Activated CD8-positive, alpha-beta T cell treated with anti-CD3 and anti-CD28 coated beads for 36 hours (primary cell): ENCODE measurements around the gene KRTAP4-3. TPM values are rescaled to one million over a fixed set of nuclear protein-coding genes. Genes with fewer than 3 reads are reported as not detected.

Experiments
- ATAC-seq: fragments of 200-7000 bp; cut with Tn5 transposase; one replicate; pipeline ENCODE4 v1.10.0; 2021; ENCODE audit warnings: mild to moderate bottlenecking, moderate library complexity
- CTCF ChIA-PET: fragments of 350-600 bp; sonication (Branson Sonifier 250); formaldehyde crosslinking; loops from one replicate; lab custom pipeline; 2021; ENCODE audit warnings: antibody characterized with exemption; lab: Charles Lee
- POLR2A ChIA-PET: fragments of 350-600 bp; sonication (Branson Sonifier 250); formaldehyde crosslinking; loops from one replicate; lab custom pipeline; 2021; ENCODE audit warnings: antibody characterized with exemption; lab: Charles Lee
- DNase-seq: peaks from one replicate; pipeline ENCODE4 v3.0.0-alpha.2; 2020
- H3K27ac Mint-ChIP-seq: one replicate; pipeline ENCODE4 v1.8.0; 2021; ENCODE audit warnings: mild to moderate bottlenecking, mixed read lengths
- H3K27me3 Mint-ChIP-seq: one replicate; pipeline ENCODE4 v1.8.0; 2021; ENCODE audit warnings: mixed read lengths
- H3K36me3 Mint-ChIP-seq: one replicate; pipeline ENCODE4 v1.8.0; 2021; ENCODE audit warnings: low read depth, mixed read lengths
- H3K4me1 Mint-ChIP-seq: one replicate; pipeline ENCODE4 v1.8.0; 2021; ENCODE audit warnings: low read depth, mixed read lengths
- H3K4me3 Mint-ChIP-seq: one replicate; pipeline ENCODE4 v1.8.0; 2021; ENCODE audit warnings: mild to moderate bottlenecking, moderate library complexity, mixed read lengths
- H3K9me3 Mint-ChIP-seq: one replicate; pipeline ENCODE4 v1.8.0; 2021; ENCODE audit warnings: mixed read lengths
- CTCF ChIP-seq: fragments of 200-600 bp; IDR thresholded peaks from one replicate; pipeline ENCODE4 v1.8.0; 2022; ENCODE audit warnings: antibody characterized with exemption, mild to moderate bottlenecking
- intact Hi-C: fragments of 100-400 bp; cut with micrococcal nuclease; formaldehyde crosslinking; loops from one replicate; pipeline ENCODE4 v1.10.0; 2022
- total RNA-seq, 2 experiments: library from RNA; stranded (reverse); gene quantifications; one replicate each; pipeline ENCODE4 v1.2.3, GENCODE V29; 2021

KRTAP4-3 gene
- total RNA-seq, 2 experiments from 2014 or later = not detected

DNA sequence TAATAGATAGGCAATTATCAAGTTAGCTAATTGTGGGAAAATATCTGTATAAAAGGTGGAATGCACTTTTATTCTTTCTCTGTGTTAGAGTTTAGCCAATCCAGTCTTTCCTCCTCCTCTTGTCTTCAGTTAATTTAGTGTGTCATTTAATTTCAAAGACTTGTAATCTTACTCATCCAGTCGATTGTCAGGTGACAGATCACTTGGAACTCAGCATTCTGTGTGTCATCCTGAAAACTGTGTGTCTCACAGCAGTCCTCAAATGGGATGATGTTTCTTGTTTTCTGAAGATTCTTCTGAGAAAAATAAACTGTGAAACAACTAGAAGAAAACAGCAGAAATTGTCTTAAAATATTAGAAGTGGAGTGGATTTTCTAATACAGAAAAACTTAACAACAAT is 17.0 kb upstream of the KRTAP4-3 start:
- H3K9me3 Mint-ChIP-seq = no peaks in the 10 kb centered on the region
- no peak for TF ChIP-seq CTCF
- ChIA-PET CTCF (no interaction called here), POLR2A (no interaction called here)
- no peak overlapping the region for H3K27ac Mint-ChIP-seq
- intact Hi-C loops = no loop called here
- DNase-seq (no peak), ATAC-seq (no peak)
- H3K27me3 Mint-ChIP-seq = no peaks in the 10 kb centered on the region
- no peaks in the 10 kb centered on the region for H3K4me1 Mint-ChIP-seq
- no peak overlapping the region for H3K4me3 Mint-ChIP-seq
- no peaks in the 10 kb centered on the region for H3K36me3 Mint-ChIP-seq

DNA sequence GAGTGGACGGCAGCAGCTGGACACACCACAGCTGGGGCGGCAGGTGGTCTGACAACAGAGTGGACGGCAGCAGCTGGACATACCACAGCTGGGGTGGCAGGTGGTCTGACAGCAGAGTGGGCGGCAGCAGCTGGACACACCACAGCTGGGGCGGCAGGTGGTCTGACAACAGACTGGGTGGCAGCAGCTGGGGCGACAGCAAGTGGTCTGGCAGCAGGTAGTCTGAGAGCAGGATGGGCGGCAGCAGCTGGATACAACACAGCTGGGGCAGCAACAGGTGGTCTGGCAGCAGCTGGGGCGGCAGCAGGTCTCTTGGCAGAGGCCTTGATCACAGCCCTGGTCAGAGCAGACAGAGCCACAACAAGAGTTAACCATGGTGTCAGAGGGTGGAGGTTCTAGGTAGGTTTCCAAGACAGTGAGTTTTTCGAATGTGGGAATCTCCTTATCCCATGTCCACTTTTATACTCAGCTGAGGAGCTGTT is 16.5 kb upstream of the KRTAP4-3 start, which contains the start of gene KRTAP4-1:
TSS of gene KRTAP4-1 (minus strand) at position 432 of the 482 bp plus-strand sequence. CDS start at position 375, 57 bp downstream.
- CTCF ChIA-PET = no interaction called here
- H3K36me3 Mint-ChIP-seq = no peaks in the 10 kb centered on the region
- no peak within 1 kb of the TSS for H3K4me3 Mint-ChIP-seq
- no peaks in the 10 kb centered on the region for H3K4me1 Mint-ChIP-seq
- POLR2A ChIA-PET = no interaction called here
- ATAC-seq = no peak
- intact Hi-C loops = no loop called here
- H3K9me3 Mint-ChIP-seq = no peaks in the 10 kb centered on the region
- DNase-seq = no peak
- H3K27ac Mint-ChIP-seq = no peak within 1 kb of the TSS
- TF ChIP-seq CTCF = no peak
- H3K27me3 Mint-ChIP-seq = no peaks in the 10 kb centered on the region

DNA sequence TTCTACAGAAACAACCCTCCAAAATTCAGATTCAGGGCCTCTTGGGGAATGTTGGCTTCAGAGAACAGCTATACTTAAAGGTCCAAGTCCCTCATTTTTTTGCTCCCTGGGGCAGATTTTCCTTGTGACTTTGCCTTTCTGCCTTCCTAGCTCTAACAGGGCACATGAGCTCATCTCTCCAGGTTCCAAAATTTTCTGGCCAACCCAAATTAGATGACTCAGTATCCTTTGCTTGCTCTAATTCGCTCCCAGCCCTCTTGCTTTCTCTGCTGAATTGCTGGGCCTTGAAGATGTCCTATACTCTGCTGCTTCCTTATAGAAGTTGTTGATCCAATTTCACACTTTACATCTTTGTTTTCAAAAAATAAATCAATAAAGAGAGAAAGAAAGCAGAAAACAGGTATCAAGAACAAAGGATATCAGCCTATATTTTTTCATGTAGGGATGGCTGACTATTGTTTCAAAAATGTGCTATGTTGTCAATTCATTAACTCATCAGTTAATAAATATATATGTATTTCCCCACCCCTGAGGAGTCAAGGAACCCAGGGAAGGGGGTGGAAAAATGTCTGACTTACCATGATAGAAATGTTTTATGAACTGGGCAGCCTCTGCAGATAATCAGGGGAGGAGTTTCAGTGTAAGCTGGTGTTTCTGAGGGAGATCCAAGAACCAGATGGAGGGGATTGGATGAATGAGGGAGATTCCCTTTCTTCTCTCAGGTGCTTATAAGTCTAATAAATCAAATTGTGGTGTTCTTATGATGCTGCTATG is 11.0 kb upstream of the KRTAP4-3 start:
- Mint-ChIP-seq H3K27me3 (no peaks in the 10 kb centered on the region), H3K4me3 (no peak overlapping the region), H3K4me1 (no peaks in the 10 kb centered on the region), H3K27ac (no peak overlapping the region), H3K36me3 (no peaks in the 10 kb centered on the region), H3K9me3 (no peaks in the 10 kb centered on the region)
- ChIA-PET POLR2A (no interaction called here), CTCF (no interaction called here)
- no peak for ATAC-seq
- DNase-seq = no peak
- TF ChIP-seq CTCF = no peak
- intact Hi-C loops = no loop called here

DNA sequence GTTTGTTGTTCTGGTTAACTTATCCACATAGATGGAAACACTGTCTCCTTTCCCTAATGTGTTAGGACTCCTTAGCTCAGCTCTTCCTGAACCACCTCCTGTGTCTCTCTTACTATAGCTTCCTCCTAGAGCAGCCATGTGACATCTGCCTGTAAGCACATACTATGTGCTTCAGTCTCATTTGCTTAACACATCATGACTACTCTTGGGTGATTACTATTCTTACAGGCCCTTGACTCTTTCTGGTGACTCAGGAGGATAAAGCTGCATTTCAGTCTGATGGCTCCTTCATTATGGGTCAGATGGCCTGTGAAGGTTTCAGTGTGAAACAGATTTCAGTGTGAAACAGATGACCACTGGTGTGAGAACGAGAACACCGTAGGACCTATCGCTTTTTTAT is 10.3 kb upstream of the KRTAP4-3 start:
- intact Hi-C loops = no loop called here
- H3K36me3 Mint-ChIP-seq = no peaks in the 10 kb centered on the region
- no peaks in the 10 kb centered on the region for H3K9me3 Mint-ChIP-seq
- ATAC-seq (peak; percentile 55), DNase-seq (no peak)
- POLR2A ChIA-PET = no interaction called here
- H3K4me3 Mint-ChIP-seq = no peak overlapping the region
- H3K4me1 Mint-ChIP-seq = no peaks in the 10 kb centered on the region
- no peak overlapping the region for H3K27ac Mint-ChIP-seq
- H3K27me3 Mint-ChIP-seq = no peaks in the 10 kb centered on the region
- TF ChIP-seq CTCF = no peak
- CTCF ChIA-PET = interaction anchor here (0.5 kb wide), 1 partner anchor 17 kb away, joined by 3 read pairs; no protein-coding TSS in a partner anchor

- no peak within 1 kb of the TSS for H3K27ac Mint-ChIP-seq
- intact Hi-C loops = no loop called here
- no peak for ATAC-seq
- ChIA-PET POLR2A (no interaction called here), CTCF (interaction anchor here (0.5 kb wide), 1 partner anchor 17 kb away, joined by 3 read pairs; no protein-coding TSS in a partner anchor)
- no peaks in the 10 kb centered on the region for H3K4me1 Mint-ChIP-seq
- TF ChIP-seq CTCF = no peak
- H3K36me3 Mint-ChIP-seq = no peaks in the 10 kb centered on the region
- H3K4me3 Mint-ChIP-seq = no peak within 1 kb of the TSS
- H3K9me3 Mint-ChIP-seq = no peaks in the 10 kb centered on the region
- no peak for DNase-seq
- no peaks in the 10 kb centered on the region for H3K27me3 Mint-ChIP-seq
Measured at GRCh38 chr17:41177727-41178271, 9.8 kb upstream of the KRTAP4-3 start, which contains the start of gene KRTAP4-2. TSS of gene KRTAP4-2 (minus strand) at chr17:41178221. CDS start at chr17:41178164, 57 bp downstream.
